Measurements from ENCODE around the gene RERG. TPM values are rescaled to one million over a fixed set of nuclear protein-coding genes. Genes with fewer than 3 reads are reported as not detected.

Gene RERG
- total RNA-seq, 3 donors from 2014 or later (not counting 1 experiment from before 2014, with no cell fraction given) = not detected

DNA sequence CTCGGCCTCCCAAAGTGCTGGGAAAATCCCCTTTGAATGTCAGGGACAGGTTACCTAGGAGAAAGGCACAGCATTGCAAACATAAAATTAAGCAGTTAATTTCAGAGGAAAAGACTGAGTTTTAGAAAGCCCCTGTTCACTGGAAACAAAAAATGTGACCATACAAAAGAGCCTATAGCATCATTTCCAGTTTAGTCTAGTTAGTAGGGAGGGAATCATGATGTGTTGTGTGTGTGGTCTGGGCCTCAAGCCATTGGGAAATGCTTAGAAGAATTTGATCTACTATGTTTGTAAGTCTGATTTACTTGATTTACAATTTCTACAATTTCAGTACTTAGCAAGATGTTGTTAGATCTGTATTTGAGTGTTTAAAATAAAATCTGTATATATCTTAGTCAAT, 47.1 kb upstream of the RERG start:
- WGBS (ENCODE audit: insufficient coverage) = 92% methylated on average over 1 of the region's 1 CpG
- Mint-ChIP-seq H3K4me3 (no peak overlapping the region), H3K27me3 (ENCODE audit: low read depth in 2 of 2) (peaks cover 9 to 13% of the 10 kb centered on the region in 2 donors), H3K27ac (no peak overlapping the region), H3K4me1 (no peaks in the 10 kb centered on the region), H3K9me3 (no peaks in the 10 kb centered on the region), H3K36me3 (no peaks in the 10 kb centered on the region)
- no peaks in the 10 kb centered on the region for H3K4me1 ChIP-seq (ENCODE audit: control insufficient read depth, insufficient read depth, low read length)
- H3K27ac ChIP-seq (ENCODE audit: low read length) = no peak overlapping the region
- H3K9me3 ChIP-seq (ENCODE audit: control insufficient read depth, insufficient read depth, low read length) = no peaks in the 10 kb centered on the region
- H3K27me3 ChIP-seq (ENCODE audit: control insufficient read depth, insufficient read depth, low read length) = no peaks in the 10 kb centered on the region
- H3K4me3 ChIP-seq (ENCODE audit: low read length) = no peak overlapping the region
- intact Hi-C loops (cut with micrococcal nuclease) = loop anchor here (2.0 to 5.0 kb wide), 2 partner anchors 421 to 546 kb away; no protein-coding TSS in a partner anchor
- DNase-seq (no peak), ATAC-seq (no peak)
- TF ChIP-seq, protein P1, sequence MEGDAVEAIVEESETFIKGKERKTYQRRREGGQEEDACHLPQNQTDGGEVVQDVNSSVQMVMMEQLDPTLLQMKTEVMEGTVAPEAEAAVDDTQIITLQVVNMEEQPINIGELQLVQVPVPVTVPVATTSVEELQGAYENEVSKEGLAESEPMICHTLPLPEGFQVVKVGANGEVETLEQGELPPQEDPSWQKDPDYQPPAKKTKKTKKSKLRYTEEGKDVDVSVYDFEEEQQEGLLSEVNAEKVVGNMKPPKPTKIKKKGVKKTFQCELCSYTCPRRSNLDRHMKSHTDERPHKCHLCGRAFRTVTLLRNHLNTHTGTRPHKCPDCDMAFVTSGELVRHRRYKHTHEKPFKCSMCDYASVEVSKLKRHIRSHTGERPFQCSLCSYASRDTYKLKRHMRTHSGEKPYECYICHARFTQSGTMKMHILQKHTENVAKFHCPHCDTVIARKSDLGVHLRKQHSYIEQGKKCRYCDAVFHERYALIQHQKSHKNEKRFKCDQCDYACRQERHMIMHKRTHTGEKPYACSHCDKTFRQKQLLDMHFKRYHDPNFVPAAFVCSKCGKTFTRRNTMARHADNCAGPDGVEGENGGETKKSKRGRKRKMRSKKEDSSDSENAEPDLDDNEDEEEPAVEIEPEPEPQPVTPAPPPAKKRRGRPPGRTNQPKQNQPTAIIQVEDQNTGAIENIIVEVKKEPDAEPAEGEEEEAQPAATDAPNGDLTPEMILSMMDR (IDR thresholded peaks at IDR 0.05) = no peak
- no peaks in the 10 kb centered on the region for H3K36me3 ChIP-seq (ENCODE audit: control insufficient read depth, insufficient read depth, low read length)

DNA sequence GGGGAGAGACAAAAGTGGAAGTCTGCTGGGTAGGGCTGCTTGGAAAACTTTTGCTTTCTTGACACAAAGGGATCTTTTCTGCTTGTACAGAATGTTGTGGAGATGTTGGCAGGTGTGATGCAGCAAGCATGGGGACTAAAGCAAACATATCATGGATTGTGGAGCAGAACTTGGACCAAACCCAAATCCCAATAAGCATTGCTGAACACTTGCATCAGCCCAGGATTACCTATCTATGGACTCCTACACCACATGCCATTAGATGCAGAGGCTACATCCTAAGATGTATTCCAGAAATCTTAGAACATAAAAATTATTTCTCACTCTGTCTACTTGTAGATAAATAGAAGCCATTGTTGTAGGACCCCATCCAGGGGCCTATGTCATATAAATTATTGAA, 44.7 kb upstream of the RERG start:
- no peaks in the 10 kb centered on the region for H3K36me3 ChIP-seq (ENCODE audit: control insufficient read depth, insufficient read depth, low read length)
- TF ChIP-seq, protein P1 (IDR thresholded peaks at IDR 0.05) = no peak
- ATAC-seq (no peak), DNase-seq (no peak)
- no peaks in the 10 kb centered on the region for H3K4me1 Mint-ChIP-seq
- no peak overlapping the region for H3K4me3 ChIP-seq (ENCODE audit: low read length)
- no peak overlapping the region for H3K4me3 Mint-ChIP-seq
- no peaks in the 10 kb centered on the region for H3K4me1 ChIP-seq (ENCODE audit: control insufficient read depth, insufficient read depth, low read length)
- H3K27me3 ChIP-seq (ENCODE audit: control insufficient read depth, insufficient read depth, low read length) = peaks cover 2% of the 10 kb centered on the region
- no peaks in the 10 kb centered on the region for H3K36me3 Mint-ChIP-seq
- no peaks in the 10 kb centered on the region for H3K9me3 ChIP-seq (ENCODE audit: control insufficient read depth, insufficient read depth, low read length)
- H3K27me3 Mint-ChIP-seq (ENCODE audit: low read depth in 2 of 2) = peaks cover 13 to 28% of the 10 kb centered on the region in 2 donors
- intact Hi-C loops (cut with micrococcal nuclease) = loop anchor here (5.0 kb wide), 1 partner anchor 419 kb away; no protein-coding TSS in a partner anchor
- no peaks in the 10 kb centered on the region for H3K9me3 Mint-ChIP-seq
- no peak overlapping the region for H3K27ac Mint-ChIP-seq
- H3K27ac ChIP-seq (ENCODE audit: low read length) = no peak overlapping the region

DNA sequence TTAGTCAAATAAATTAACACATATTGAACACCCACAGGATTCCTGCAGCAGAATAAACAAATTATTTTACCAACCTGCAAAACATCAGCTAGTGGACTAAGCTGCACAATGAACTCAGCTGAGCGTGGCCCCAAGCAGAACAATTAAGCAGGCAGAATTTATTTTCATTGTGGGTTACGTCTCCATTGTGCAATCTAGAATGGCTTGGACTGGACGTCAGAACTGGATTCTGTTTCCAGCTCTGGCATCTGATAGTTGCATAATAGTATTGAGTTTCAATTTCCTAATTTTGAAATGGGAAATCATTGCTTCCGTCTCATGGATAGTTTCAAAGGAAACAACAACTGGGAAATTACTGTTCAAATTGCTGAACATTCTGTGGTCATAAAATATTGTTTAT, 35.5 kb upstream of the RERG start:
- WGBS (ENCODE audit: insufficient coverage) = 82% methylated on average over 4 of the region's 4 CpGs
- Mint-ChIP-seq H3K27ac (no peak overlapping the region), H3K36me3 (no peaks in the 10 kb centered on the region), H3K9me3 (peaks cover 4 to 6% of the 10 kb centered on the region in 2 donors), H3K4me1 (no peaks in the 10 kb centered on the region), H3K27me3 (ENCODE audit: low read depth in 2 of 2) (peaks cover 22 to 31% of the 10 kb centered on the region in 2 donors), H3K4me3 (no peak overlapping the region)
- ATAC-seq = no peak
- TF ChIP-seq, protein P1 (IDR thresholded peaks at IDR 0.05) = no peak
- Histone ChIP-seq H3K4me1 (ENCODE audit: control insufficient read depth, insufficient read depth, low read length) (no peaks in the 10 kb centered on the region), H3K9me3 (ENCODE audit: control insufficient read depth, insufficient read depth, low read length) (no peaks in the 10 kb centered on the region), H3K27ac (ENCODE audit: low read length) (no peak overlapping the region), H3K27me3 (ENCODE audit: control insufficient read depth, insufficient read depth, low read length) (peaks cover 2% of the 10 kb centered on the region), H3K4me3 (ENCODE audit: low read length) (no peak overlapping the region), H3K36me3 (ENCODE audit: control insufficient read depth, insufficient read depth, low read length) (no peaks in the 10 kb centered on the region)
- DNase-seq = no peak
- intact Hi-C loops (cut with micrococcal nuclease) = no loop called here

DNA sequence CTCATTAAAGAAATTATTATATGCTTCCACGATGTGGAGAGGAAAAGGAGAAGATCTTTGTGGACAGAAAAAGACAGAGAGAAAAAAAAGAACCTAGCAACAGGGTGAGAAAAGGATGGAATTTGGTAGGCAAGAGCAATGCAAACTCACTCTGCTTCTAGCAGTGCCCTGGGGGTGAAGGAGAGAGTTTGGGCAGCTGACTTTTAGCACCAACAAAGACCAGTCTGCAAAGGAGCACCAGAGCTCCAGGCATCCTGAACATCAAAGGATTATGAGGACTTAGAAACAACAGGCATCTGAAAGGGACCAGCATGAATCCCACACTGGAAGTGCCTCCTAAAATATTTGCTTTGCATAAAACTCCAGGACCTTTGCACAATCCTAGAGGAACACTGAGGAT, 32.8 kb upstream of the RERG start:
- DNase-seq (no peak), ATAC-seq (no peak)
- H3K36me3 ChIP-seq (ENCODE audit: control insufficient read depth, insufficient read depth, low read length) = no peaks in the 10 kb centered on the region
- no peaks in the 10 kb centered on the region for H3K4me1 Mint-ChIP-seq
- peaks cover 22 to 26% of the 10 kb centered on the region in 2 donors for H3K27me3 Mint-ChIP-seq (ENCODE audit: low read depth in 2 of 2)
- no peak overlapping the region for H3K4me3 ChIP-seq (ENCODE audit: low read length)
- H3K27me3 ChIP-seq (ENCODE audit: control insufficient read depth, insufficient read depth, low read length) = no peaks in the 10 kb centered on the region
- 91% methylated on average over 1 of the region's 1 CpG for WGBS (ENCODE audit: insufficient coverage)
- TF ChIP-seq, protein P1 (IDR thresholded peaks at IDR 0.05) = no peak
- H3K9me3 ChIP-seq (ENCODE audit: control insufficient read depth, insufficient read depth, low read length) = no peaks in the 10 kb centered on the region
- H3K4me3 Mint-ChIP-seq = no peak overlapping the region
- H3K4me1 ChIP-seq (ENCODE audit: control insufficient read depth, insufficient read depth, low read length) = no peaks in the 10 kb centered on the region
- H3K9me3 Mint-ChIP-seq = peaks cover 6% of the 10 kb centered on the region in 2 donors
- H3K36me3 Mint-ChIP-seq = no peaks in the 10 kb centered on the region
- H3K27ac ChIP-seq (ENCODE audit: low read length) = no peak overlapping the region
- intact Hi-C loops (cut with micrococcal nuclease) = no loop called here
- H3K27ac Mint-ChIP-seq = no peak overlapping the region

Measured in natural killer cell (primary cell).